Central memory CD8-positive, alpha-beta T cell (primary cell): Measurements from ENCODE around the gene GRAMD4.
"Not testable (repeated sequence)": the region's sequence is repeated elsewhere in the genome, so short reads cannot be mapped to it uniquely, and the experiment has no call there.

Experiments
- ATAC-seq: fragments of 150-1000 bp; cut with Tn5 transposase; replicated peaks from 2 replicates; pipeline ENCODE4 v1.10.0; 2022; ENCODE audit warnings: mild to moderate bottlenecking, moderate FRiP score, moderate number of reproducible peaks; ENCODE audit not compliant: poor library complexity, severe bottlenecking; ENCODE audit errors: extremely low read depth
- DNase-seq, 2 donors: peaks; one replicate each; pipeline ENCODE4 v3.0.0; 2021; ENCODE audit warnings: low spot score in 2 of 2
- H3K27ac Mint-ChIP-seq: one replicate; pipeline ENCODE4 v1.8.0; 2022; ENCODE audit warnings: low read depth, mild to moderate bottlenecking, moderate library complexity, mixed read lengths
- H3K27me3 Mint-ChIP-seq: one replicate; pipeline ENCODE4 v1.8.0; 2022; ENCODE audit warnings: mixed read lengths
- H3K36me3 Mint-ChIP-seq: one replicate; pipeline ENCODE4 v1.8.0; 2022; ENCODE audit warnings: mild to moderate bottlenecking, moderate library complexity, mixed read lengths; ENCODE audit not compliant: insufficient read depth
- H3K4me1 Mint-ChIP-seq: one replicate; pipeline ENCODE4 v1.8.0; 2022; ENCODE audit warnings: mixed read lengths
- H3K4me3 Mint-ChIP-seq: one replicate; pipeline ENCODE4 v1.8.0; 2022; ENCODE audit warnings: mild to moderate bottlenecking, moderate library complexity, mixed read lengths
- H3K9me3 Mint-ChIP-seq: one replicate; pipeline ENCODE4 v1.8.0; 2022; ENCODE audit warnings: mixed read lengths

The GRAMD4 gene

DNA sequence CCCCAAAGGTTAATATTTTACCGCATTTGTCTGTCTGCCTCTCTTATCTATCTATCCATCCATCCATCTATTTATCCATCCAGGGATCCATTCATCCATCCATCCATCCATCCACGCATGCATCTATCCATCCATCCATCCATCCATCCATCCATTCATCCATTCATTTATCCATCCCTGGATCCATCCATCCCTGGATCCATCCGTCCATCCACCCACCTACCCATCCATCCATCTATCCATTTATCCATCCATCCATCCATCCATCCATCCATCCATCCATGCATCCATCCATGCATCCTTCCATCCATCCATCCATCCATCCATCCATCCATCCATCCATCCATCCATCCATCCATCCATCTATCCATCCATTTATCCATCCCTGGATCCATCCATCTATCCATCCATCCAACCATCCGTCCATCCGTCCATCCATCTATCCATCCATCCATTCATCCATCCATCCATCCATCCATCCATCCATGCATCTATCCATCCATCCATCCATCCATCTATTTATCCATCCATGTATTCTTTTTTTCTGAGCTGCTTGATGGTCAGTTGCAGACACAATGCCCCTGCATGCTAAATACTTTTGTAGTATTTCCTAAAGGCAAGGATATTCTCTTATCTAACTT is 22.8 kb downstream of the GRAMD4 start:
- not testable (repeated sequence) for H3K4me3 Mint-ChIP-seq, H3K27ac Mint-ChIP-seq, H3K27me3 Mint-ChIP-seq

DNA sequence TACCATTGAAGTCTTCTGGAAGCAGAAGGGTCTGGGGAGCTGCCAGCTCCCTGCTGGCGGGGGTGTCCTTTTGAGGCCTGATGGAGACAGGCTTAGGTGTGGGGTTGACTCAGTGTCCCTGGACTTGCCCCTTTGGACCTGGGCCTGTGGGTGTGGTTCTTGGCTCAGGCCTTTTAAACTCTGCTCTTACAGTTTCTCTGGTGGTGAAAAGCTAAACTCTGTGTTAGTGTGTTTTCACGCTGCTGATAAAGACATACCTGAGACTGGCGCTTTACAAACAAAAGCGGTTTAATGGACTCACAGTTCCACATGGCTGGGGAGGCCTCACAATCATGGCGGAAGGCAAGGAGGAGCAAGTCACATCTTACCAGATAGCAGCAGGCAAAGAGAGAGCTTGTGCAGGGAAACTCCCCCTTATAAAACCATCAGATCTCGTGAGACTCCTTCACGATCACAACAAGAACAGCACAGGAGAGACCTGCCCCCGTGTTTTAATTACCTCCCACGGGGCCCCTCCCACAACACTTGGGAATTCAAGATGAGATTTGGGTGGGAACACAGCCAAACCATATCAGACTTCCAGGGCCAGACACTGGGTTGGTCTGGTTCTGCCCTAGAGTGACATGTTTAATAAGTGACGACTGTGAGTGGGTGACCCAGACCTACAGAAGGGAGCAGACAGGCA is 26.5 kb downstream of the GRAMD4 start:
- Mint-ChIP-seq H3K36me3 (no peaks in the 10 kb centered on the region), H3K4me3 (no peak overlapping the region), H3K27ac (no peak overlapping the region), H3K27me3 (no peaks in the 10 kb centered on the region), H3K9me3 (no peaks in the 10 kb centered on the region), H3K4me1 (peaks cover 29% of the 10 kb centered on the region)
- DNase-seq (no peak), ATAC-seq (no peak)

More for the DNA sequence above, 22.8 kb downstream of the GRAMD4 start:
- not testable (repeated sequence) for ATAC-seq, DNase-seq, H3K36me3 Mint-ChIP-seq, H3K9me3 Mint-ChIP-seq
- peaks cover 14% of the 10 kb centered on the region for H3K4me1 Mint-ChIP-seq

DNA sequence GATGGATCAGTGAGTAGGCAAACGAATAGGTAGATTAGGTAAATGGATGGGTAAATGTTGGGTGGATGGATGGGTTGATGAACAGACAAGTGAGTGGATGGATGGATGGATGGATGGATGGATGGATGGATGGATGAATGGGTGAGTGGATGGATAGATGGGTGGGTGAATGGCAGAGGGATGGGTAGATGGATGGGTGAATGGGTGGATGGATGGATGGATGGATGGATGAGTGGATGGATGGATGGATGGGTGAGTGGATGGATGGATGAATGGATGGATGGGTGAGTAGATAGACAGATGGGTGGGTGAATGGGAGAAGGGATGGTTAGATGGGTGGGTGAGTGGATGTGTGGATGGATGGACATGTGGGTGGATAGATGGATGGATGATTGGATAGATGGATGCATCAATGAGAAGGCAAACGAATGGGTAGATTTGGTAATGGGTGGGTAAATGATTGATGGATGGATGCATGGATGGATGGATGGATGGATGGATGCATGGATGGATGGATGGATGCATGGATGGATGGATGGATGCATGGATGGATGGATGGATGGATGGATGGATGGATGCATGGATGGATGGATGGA is 28.1 kb downstream of the GRAMD4 start:
- H3K36me3 Mint-ChIP-seq = not testable (repeated sequence)

DNA sequence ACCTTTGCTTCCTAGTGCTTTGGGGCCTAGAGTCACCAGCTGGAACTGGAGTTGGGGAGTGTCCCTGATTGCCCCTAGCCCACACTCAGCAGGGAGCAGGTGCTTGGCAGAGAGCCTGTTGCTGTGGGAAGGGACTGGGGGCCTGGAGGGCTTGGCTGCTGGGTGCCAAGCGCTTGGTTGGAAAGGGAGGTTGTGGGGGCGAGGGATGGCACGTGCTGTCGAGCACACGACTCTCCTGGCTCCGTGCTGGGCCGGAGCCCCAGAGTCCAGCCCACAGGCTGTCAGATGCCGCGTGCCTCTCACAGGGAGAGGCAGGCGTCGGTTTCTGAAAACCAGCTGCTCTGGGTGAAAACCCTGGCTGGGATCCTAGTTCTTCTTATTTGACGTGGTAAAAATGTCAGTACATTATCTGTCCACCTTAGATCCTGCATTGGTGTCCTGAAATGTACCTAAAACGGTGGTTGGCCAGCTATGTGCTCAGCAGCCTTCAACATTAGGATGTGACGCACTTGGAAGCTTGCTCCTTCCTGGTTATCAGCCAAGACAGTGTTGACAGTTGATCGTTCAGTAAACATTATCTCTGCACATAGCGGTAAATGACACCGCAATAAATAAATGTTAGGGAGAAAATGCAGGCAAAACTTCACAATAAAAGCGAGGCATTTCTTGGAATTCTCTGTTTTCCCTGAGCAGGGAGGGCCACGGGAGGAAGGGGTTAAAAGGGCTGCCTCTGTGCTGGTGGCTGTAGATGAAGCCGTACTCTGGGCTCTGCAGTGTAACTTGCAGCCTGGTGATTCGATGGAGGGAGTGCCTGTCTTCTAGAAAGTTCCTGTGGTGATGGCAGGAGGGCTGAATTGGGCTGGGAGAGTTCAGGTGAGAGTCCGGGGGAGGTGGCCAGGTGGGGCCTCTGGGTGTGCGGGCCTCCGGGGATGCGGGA is 29.2 kb downstream of the GRAMD4 start:
- no peak overlapping the region for H3K27ac Mint-ChIP-seq
- H3K36me3 Mint-ChIP-seq = peaks cover 1% of the 10 kb centered on the region

More for the DNA sequence above, 28.1 kb downstream of the GRAMD4 start:
- not testable (repeated sequence) for ATAC-seq, DNase-seq, H3K9me3 Mint-ChIP-seq, H3K4me3 Mint-ChIP-seq, H3K27ac Mint-ChIP-seq, H3K27me3 Mint-ChIP-seq
- H3K4me1 Mint-ChIP-seq = peaks cover 41% of the 10 kb centered on the region

DNA sequence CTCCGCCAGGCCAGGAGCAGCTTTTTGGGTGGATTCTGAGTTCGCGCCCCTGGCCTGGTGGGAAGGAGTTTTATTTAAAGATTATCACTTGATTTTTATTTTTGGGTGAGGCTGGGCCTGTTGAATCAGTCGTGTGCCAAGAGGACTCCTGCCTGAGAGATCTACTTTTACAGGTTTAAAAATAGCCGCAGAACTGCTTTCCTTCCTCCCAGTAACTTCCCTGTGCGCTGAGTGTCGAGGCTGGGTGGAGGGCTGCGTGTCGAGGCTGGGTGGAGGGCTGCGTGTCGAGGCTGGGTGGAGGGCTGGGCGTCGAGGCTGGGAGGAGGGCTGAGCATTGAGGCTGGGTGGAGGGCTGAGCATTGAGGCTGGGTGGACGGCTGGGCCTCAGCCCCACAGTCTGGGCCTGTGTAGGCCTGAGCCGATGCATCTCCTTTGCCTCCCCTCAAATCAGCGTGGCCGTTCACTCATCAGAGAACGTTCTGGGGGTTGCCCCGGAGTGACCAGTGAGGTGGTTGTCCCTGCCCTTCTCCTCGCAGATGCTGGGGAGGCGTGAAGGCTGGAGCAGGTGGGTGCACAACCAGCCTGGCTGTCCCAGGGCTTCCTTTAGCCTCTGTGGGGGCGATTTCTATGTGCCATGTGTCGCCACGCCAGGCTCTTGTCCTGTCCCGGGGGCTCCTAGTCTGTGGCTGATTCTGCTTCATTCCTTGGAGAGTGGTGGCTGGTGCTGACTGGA is 30.1 kb downstream of the GRAMD4 start:
- ATAC-seq = no peak
- DNase-seq = no peak
- no peaks in the 10 kb centered on the region for H3K27me3 Mint-ChIP-seq
- no peak overlapping the region for H3K4me3 Mint-ChIP-seq
- H3K36me3 Mint-ChIP-seq = peaks cover 1% of the 10 kb centered on the region
- no peak overlapping the region for H3K27ac Mint-ChIP-seq
- H3K9me3 Mint-ChIP-seq = no peaks in the 10 kb centered on the region
- H3K4me1 Mint-ChIP-seq = peaks cover 41% of the 10 kb centered on the region

More for the DNA sequence above, 29.2 kb downstream of the GRAMD4 start:
- Mint-ChIP-seq H3K9me3 (no peaks in the 10 kb centered on the region), H3K4me3 (no peak overlapping the region), H3K27me3 (no peaks in the 10 kb centered on the region), H3K4me1 (peaks cover 41% of the 10 kb centered on the region)
- ATAC-seq = no peak
- no peak for DNase-seq

DNA sequence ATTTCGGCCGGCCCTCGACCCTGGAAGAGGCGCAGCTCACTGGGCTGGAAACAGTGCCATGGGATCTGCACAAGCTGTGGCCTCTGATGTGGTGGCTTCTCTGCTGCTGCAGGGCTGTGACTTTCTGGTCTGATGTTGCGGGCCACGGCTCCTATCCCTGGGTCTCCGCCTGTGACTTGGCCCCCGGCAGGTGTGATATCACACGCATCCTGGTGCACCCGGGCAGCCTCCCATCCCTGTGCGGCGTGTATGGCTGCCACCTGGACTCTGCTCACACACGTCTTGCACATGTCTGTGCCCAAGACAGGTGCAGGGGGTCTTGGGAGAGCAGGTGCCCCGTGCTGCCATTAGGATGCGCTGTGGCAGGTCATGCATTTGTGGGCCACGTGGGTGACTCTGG is 31.1 kb downstream of the GRAMD4 start:
- peaks cover 41% of the 10 kb centered on the region for H3K4me1 Mint-ChIP-seq

DNA sequence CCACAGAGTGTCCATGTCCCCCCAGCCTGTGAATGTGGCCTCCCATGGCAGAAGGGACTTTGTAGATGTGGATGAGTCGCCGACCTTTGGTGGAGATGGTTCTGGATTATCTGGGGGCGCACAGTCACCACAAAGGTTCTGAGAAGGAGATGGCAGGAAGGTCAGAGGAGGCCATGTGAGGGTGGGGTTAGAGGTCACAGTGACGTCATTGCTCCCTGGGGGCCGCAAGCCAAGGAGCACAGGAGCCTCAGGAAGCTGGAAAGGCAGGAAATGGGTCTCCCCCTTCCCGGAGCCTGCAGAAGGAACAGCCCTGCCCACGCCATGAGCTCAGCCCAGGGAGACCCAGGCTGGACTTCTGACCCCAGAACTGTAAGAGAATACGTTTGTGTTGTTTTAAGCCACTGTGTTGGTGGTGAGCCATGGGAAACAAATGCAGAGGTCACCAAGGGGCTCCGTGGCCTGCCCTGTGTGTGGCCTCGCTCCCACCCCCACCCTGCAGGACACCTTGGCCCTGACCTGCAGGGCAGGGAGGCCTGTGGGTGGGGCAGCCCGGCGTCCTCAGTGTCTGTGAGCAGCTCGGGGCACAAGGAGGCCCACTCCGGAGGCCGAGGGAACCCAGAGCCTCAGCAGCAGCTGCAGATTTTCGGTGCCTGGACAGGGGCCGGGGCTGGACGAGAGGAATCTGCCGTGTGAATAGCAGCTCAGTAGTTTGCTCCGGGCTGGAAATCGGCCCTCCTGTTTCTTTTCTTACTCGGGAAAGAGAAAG is 32.1 kb downstream of the GRAMD4 start:
- Mint-ChIP-seq H3K36me3 (peaks cover 1% of the 10 kb centered on the region), H3K27ac (peak overlapping the region; percentile 61), H3K9me3 (no peaks in the 10 kb centered on the region), H3K4me1 (peaks cover 41% of the 10 kb centered on the region), H3K4me3 (no peak overlapping the region), H3K27me3 (no peaks in the 10 kb centered on the region)
- DNase-seq (no peak), ATAC-seq (no peak)

More for the DNA sequence above, 31.1 kb downstream of the GRAMD4 start:
- Mint-ChIP-seq H3K27ac (peak overlapping the region; percentile 61), H3K9me3 (no peaks in the 10 kb centered on the region), H3K27me3 (no peaks in the 10 kb centered on the region), H3K36me3 (peaks cover 1% of the 10 kb centered on the region), H3K4me3 (no peak overlapping the region)
- no peak for DNase-seq
- ATAC-seq = no peak

DNA sequence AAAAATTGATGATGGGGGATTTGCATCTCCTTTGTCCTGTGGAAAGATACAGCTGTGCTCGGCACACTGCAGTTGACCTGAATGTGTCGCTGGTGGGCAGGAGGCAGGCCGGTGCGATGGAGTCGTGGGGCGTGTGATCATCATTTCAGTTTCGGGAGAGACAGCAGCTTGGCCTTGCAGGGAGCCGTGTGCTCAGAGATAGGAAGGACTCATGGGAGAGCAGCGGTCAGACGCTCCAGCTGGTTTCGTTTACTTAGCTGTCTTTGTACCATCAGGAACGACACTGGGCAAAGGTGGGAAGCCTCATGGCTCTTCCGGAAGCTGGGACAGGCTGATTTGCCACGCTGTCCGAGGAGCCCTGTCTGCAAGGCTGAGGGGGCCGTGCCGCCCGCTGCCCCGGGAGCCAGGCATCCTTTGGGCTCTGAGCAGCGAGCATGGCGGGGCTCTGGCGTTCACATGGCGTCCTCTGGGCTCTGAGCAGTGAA is 32.7 kb downstream of the GRAMD4 start:
- Mint-ChIP-seq H3K9me3 (no peaks in the 10 kb centered on the region), H3K4me1 (peaks cover 39% of the 10 kb centered on the region), H3K36me3 (peaks cover 1% of the 10 kb centered on the region), H3K27me3 (no peaks in the 10 kb centered on the region), H3K27ac (no peak overlapping the region), H3K4me3 (no peak overlapping the region)
- DNase-seq (no peak), ATAC-seq (no peak)

DNA sequence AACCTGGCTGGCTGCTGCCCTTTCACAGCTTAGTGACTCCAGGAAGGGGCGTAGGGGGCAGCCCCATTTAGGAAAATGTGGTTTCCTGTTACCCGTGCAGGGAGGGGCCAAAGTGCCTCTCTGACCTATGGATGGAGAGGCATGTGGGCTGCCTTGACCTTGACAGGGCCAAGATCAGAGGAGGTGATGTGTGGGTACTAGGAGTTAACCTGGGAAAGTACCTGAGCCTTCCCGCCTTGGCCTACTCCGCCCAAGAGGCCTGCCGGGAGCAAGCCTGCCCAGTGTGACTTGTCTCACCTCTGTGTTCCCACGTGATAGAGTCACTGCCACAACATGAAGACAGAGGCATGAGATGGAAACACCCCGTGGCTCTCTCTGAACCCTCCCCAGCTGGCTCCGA is 33.4 kb downstream of the GRAMD4 start:
- H3K4me3 Mint-ChIP-seq = no peak overlapping the region
- DNase-seq = no peak
- H3K9me3 Mint-ChIP-seq = no peaks in the 10 kb centered on the region
- H3K27ac Mint-ChIP-seq = no peak overlapping the region
- peak; percentile 28 for ATAC-seq
- H3K36me3 Mint-ChIP-seq = peaks cover 1% of the 10 kb centered on the region
- peaks cover 32% of the 10 kb centered on the region for H3K4me1 Mint-ChIP-seq
- H3K27me3 Mint-ChIP-seq = no peaks in the 10 kb centered on the region

DNA sequence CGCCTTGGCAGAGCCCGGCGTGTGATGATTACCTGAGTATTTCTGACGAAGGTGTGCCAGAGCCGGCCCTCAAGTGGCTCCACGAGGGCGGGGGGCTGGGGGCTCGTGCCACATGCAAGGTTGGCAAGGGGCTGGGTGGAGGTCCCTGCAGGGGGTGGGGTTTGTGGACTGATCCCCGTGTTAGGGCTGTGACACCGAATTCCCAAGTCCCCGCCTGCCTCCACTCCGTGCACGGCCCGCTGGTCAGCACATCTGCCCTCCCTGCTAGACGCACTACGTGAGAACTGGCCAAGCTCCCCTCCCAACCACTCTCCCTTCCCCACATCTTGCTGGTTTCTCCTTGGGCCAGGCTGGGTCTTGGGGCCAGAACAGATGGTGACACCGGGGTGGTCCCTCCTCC is 34.2 kb downstream of the GRAMD4 start:
- H3K27ac Mint-ChIP-seq = peak overlapping the region; percentile 76
- H3K4me3 Mint-ChIP-seq = no peak overlapping the region
- ATAC-seq (no peak), DNase-seq (no peak)
- peaks cover 29% of the 10 kb centered on the region for H3K4me1 Mint-ChIP-seq
- no peaks in the 10 kb centered on the region for H3K27me3 Mint-ChIP-seq
- peaks cover 1% of the 10 kb centered on the region for H3K36me3 Mint-ChIP-seq
- H3K9me3 Mint-ChIP-seq = no peaks in the 10 kb centered on the region

DNA sequence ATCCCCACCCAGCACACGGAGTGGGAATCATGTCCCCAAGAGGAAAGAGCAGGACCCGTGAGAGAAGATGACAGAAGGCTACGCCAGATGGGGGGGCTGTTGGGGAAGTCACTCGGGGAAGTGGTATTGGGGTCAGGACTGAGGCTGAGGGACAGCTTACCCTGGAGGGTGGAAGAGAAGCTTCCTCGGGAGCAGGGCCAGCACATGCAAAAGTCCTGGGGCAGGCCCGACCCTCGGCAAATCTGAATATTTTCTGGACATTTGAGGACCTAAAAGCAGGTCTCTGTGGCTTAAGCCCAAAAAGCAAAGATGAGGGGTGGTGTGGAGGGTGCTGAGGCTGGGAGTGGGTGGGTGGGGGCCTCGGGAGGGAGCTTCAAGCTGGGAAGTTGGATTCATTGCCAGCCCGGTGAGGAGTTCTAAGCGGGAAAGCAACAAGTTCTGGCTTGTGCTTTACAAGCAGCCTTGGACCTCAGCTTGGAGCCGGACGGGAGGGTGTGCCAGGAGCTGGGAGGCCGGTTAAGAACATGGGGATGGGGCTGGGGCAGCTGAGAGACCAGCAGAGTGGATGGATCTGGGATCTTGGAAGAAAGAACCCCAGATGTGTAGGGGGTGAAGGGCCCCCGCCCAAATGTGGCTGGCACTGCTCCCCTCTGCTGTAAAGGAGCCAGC is 34.9 kb downstream of the GRAMD4 start:
- Mint-ChIP-seq H3K36me3 (peaks cover 1% of the 10 kb centered on the region), H3K27me3 (no peaks in the 10 kb centered on the region), H3K9me3 (no peaks in the 10 kb centered on the region), H3K4me3 (no peak overlapping the region), H3K27ac (peak overlapping the region; percentile 76), H3K4me1 (peaks cover 26% of the 10 kb centered on the region)
- DNase-seq (no peak), ATAC-seq (no peak)
